A549 (cell line): Measurements from ENCODE around the gene EXOC6. TPM values are rescaled to one million over a fixed set of nuclear protein-coding genes. Genes with fewer than 3 reads are reported as not detected.

Experiments
- ATAC-seq, 2 experiments: fragments of 200-7000 bp in 1 of 2; fragments of >200 bp in 1 of 2; cut with Nextera tagmentation in 1 of 2; cut with Tn5 transposase in 1 of 2; 3 replicates each; pipeline versions ENCODE4 v1.8.0 to v1.9.1; 2018 to 2020; ENCODE audit warnings: mild to moderate bottlenecking in 1 of 2, moderate library complexity in 1 of 2
- CTCF ChIA-PET: fragments of 300-600 bp; sonication (Branson Sonifier 250); formaldehyde crosslinking; extraction: SDS; loops from one replicate; lab custom pipeline; 2021; ENCODE audit warnings: antibody characterized with exemption, inconsistent platforms; lab: Yijun Ruan, JAX
- POLR2A ChIA-PET: fragments of 350-600 bp; formaldehyde crosslinking; extraction: SDS; loops from one replicate; lab custom pipeline; 2021; ENCODE audit warnings: antibody characterized with exemption, inconsistent platforms; lab: Yijun Ruan, JAX
- DNase-seq, 2 experiments: peaks; one replicate each; pipeline versions ENCODE4 v3.0.0 to v3.0.0-alpha.2; 2011 to 2016; ENCODE audit warnings: low read depth in 1 of 2, low spot score in 1 of 2
- FAIRE-seq: peaks from 2 replicates; lab custom pipeline; 2011; peaks lifted over from hg19 to GRCh38; lab: Jason Lieb, UNC
- H3K27ac ChIP-seq, 2 experiments: fragments of >200 bp; sonication (Bioruptor Twin); formaldehyde crosslinking; 3 replicates each; pipeline ENCODE4 v1.5.1; 2016 to 2017
- H3K4me1 ChIP-seq: fragments of >200 bp; sonication (Bioruptor Twin); formaldehyde crosslinking; 3 replicates; pipeline ENCODE4 v1.6.1; 2016
- H3K4me2 ChIP-seq: fragments of >200 bp; sonication (Bioruptor Twin); formaldehyde crosslinking; 3 replicates; pipeline ENCODE4 v1.6.1; 2016
- H3K4me3 ChIP-seq: fragments of >200 bp; sonication (Bioruptor Twin); formaldehyde crosslinking; 3 replicates; pipeline ENCODE4 v1.5.1; 2016
- H3K9me3 ChIP-seq: fragments of >200 bp; sonication (Bioruptor Twin); formaldehyde crosslinking; 3 replicates; pipeline ENCODE4 v1.6.1; 2016
- BHLHE40 ChIP-seq: IDR thresholded peaks from 2 replicates; pipeline ENCODE4 v1.6.1; 2012; ENCODE audit warnings: low read depth, low read length, inconsistent platforms
- CBX8 ChIP-seq: fragments of 200-600 bp; sonication (generic); IDR thresholded peaks from 2 replicates; pipeline ENCODE4 v1.6.1; 2016
- CHD2 ChIP-seq: fragments of 150-350 bp; IDR thresholded peaks from 2 replicates; pipeline ENCODE4 v1.6.1; 2014; ENCODE audit warnings: low read length; ENCODE audit not compliant: partially characterized antibody
- CHD4 ChIP-seq: fragments of 200-600 bp; sonication (generic); IDR thresholded peaks from 2 replicates; pipeline ENCODE4 v1.6.1; 2016; ENCODE audit warnings: antibody characterized with exemption, mild to moderate bottlenecking, borderline replicate concordance
- EHF ChIP-seq: fragments of 250-450 bp; sonication (Bioruptor Pico); IDR thresholded peaks from 2 replicates; pipeline ENCODE4 v1.5.0; 2020; ENCODE audit warnings: mild to moderate bottlenecking
- EP300 ChIP-seq, 2 experiments: fragments of >200 bp; sonication (Bioruptor Twin); formaldehyde crosslinking; IDR thresholded peaks; 2 replicates in 1 of 2; 3 replicates in 1 of 2; pipeline ENCODE4 v1.6.1; 2016 to 2017
- FOSL2 ChIP-seq, 2 experiments: fragments of 450-650 bp in 1 of 2; fragments of >200 bp in 1 of 2; sonication (Bioruptor Twin) in 1 of 2; formaldehyde crosslinking; IDR thresholded peaks; 2 replicates each; pipeline versions ENCODE4 v1.5.0 to v1.6.1; 2016 to 2020; ENCODE audit warnings: mild to moderate bottlenecking in 1 of 2, moderate library complexity in 1 of 2
- FOXS1 ChIP-seq: fragments of 250-450 bp; sonication (Bioruptor Pico); IDR thresholded peaks from 2 replicates; pipeline ENCODE4 v1.5.0; 2020; ENCODE audit warnings: mild to moderate bottlenecking, moderate library complexity
- HDAC2 ChIP-seq: fragments of 200-600 bp; sonication (generic); IDR thresholded peaks from 2 replicates; pipeline ENCODE4 v1.6.1; 2016
- HEYL ChIP-seq: fragments of 250-450 bp; sonication (Bioruptor Pico); IDR thresholded peaks from 2 replicates; pipeline ENCODE4 v1.8.0; 2021; ENCODE audit warnings: mild to moderate bottlenecking, moderate library complexity
- HOXA7 ChIP-seq: fragments of 250-450 bp; sonication (Bioruptor Pico); IDR thresholded peaks from 2 replicates; pipeline ENCODE4 v1.5.0; 2020; ENCODE audit warnings: mild to moderate bottlenecking, moderate library complexity
- HOXB13 ChIP-seq: fragments of 250-450 bp; sonication (Bioruptor Pico); IDR thresholded peaks from 2 replicates; pipeline ENCODE4 v1.5.0; 2020; ENCODE audit warnings: low read depth, mild to moderate bottlenecking, moderate library complexity
- HOXB5 ChIP-seq: fragments of 250-450 bp; sonication (Bioruptor Pico); IDR thresholded peaks from 2 replicates; pipeline ENCODE4 v1.5.0; 2020; ENCODE audit warnings: mild to moderate bottlenecking, moderate library complexity
- JUNB ChIP-seq: fragments of >200 bp; sonication (Bioruptor Twin); formaldehyde crosslinking; IDR thresholded peaks from 2 replicates; pipeline ENCODE4 v1.6.1; 2016
- KDM5A ChIP-seq: fragments of 200-600 bp; sonication (generic); IDR thresholded peaks from 2 replicates; pipeline ENCODE4 v1.6.1; 2016; ENCODE audit warnings: antibody characterized with exemption, mild to moderate bottlenecking
- MAFK ChIP-seq: fragments of 450-650 bp; IDR thresholded peaks from 2 replicates; pipeline ENCODE4 v1.6.1; 2014; ENCODE audit not compliant: partially characterized antibody
- MAZ ChIP-seq: fragments of 150-350 bp; IDR thresholded peaks from 2 replicates; pipeline ENCODE4 v1.6.1; 2014; ENCODE audit warnings: antibody characterized with exemption, low read depth, low read length, borderline replicate concordance
- MYC ChIP-seq: IDR thresholded peaks from 2 replicates; pipeline ENCODE4 v1.6.1; 2012; ENCODE audit warnings: mild to moderate bottlenecking, inconsistent platforms, low read length, improper control_type of control experiment, borderline replicate concordance
- NPAS2 ChIP-seq: fragments of 250-450 bp; sonication (Bioruptor Pico); IDR thresholded peaks from 2 replicates; pipeline ENCODE4 v1.8.0; 2022; ENCODE audit warnings: mild to moderate bottlenecking, moderate library complexity, borderline replicate concordance
- NR3C1 ChIP-seq: fragments of >200 bp; sonication (Bioruptor Twin); formaldehyde crosslinking; IDR thresholded peaks from 3 replicates; pipeline ENCODE4 v1.6.1; 2017
- PBX3 ChIP-seq: IDR thresholded peaks from 2 replicates; pipeline ENCODE4 v1.6.1; 2012
- PHF8 ChIP-seq: fragments of 200-600 bp; sonication (generic); IDR thresholded peaks from 2 replicates; pipeline ENCODE4 v1.6.1; 2016; ENCODE audit warnings: low read depth, mild to moderate bottlenecking, antibody characterized with exemption, moderate library complexity, borderline replicate concordance
- POLR2A ChIP-seq: IDR thresholded peaks from 2 replicates; pipeline ENCODE4 v1.6.1; 2012; ENCODE audit warnings: mild to moderate bottlenecking, low read length
- RAD21 ChIP-seq, 2 experiments: fragments of >200 bp in 1 of 2; sonication (Bioruptor Twin) in 1 of 2; formaldehyde crosslinking in 1 of 2; IDR thresholded peaks in 1 of 2; conservative IDR thresholded peaks in 1 of 2; 2 replicates in 1 of 2; 3 replicates in 1 of 2; pipeline ENCODE4 v1.6.1; 2012 to 2018; ENCODE audit warnings: inconsistent platforms in 1 of 2
- RNF2 ChIP-seq: fragments of 200-600 bp; sonication (generic); IDR thresholded peaks from 2 replicates; pipeline ENCODE4 v1.6.1; 2016; ENCODE audit warnings: low read depth, mild to moderate bottlenecking, antibody characterized with exemption, moderate library complexity, borderline replicate concordance
- TFCP2L1 ChIP-seq: fragments of 250-450 bp; sonication (Bioruptor Pico); IDR thresholded peaks from 2 replicates; pipeline ENCODE4 v1.5.0; 2021; ENCODE audit warnings: mild to moderate bottlenecking
- TP53 ChIP-seq: fragments of 250-450 bp; sonication (Bioruptor Pico); IDR thresholded peaks from 2 replicates; pipeline ENCODE4 v1.5.0; 2021; ENCODE audit warnings: mild to moderate bottlenecking, moderate library complexity
- ZC3H11A ChIP-seq: fragments of 450-650 bp; IDR thresholded peaks from 2 replicates; pipeline ENCODE4 v1.6.1; 2014; ENCODE audit warnings: antibody characterized with exemption, mild to moderate bottlenecking
- ZFP36 ChIP-seq: fragments of 450-650 bp; IDR thresholded peaks from 2 replicates; pipeline ENCODE4 v1.6.1; 2014; ENCODE audit warnings: borderline replicate concordance; ENCODE audit not compliant: partially characterized antibody
- ZSCAN20 ChIP-seq: fragments of 250-450 bp; sonication (Bioruptor Pico); IDR thresholded peaks from 2 replicates; pipeline ENCODE4 v1.8.0; 2022; ENCODE audit warnings: mild to moderate bottlenecking, moderate library complexity
- WGBS: methylation state at CpG from one replicate; pipeline ENCODE4 v1.1.6; 2017; ENCODE audit errors: missing lambda C conversion rate; 5-methylcytosine and 5-hydroxymethylcytosine counted together
- polyA minus RNA-seq: library from RNA; depleted of rRNA, polyadenylated mRNA; stranded (reverse); fragments of >200 nt; gene quantifications from 2 replicates; pipeline ENCODE4 v1.2.3, GENCODE V29; 2011; rRNA and poly(A)+ RNA removed
- polyA plus RNA-seq, 4 experiments: library from polyadenylated mRNA; depleted of rRNA in 3 of 4; stranded (reverse); fragments of >200 nt; fragmentation: RNase III in 1 of 4; extraction: RNeasy Plus Mini Kit Qiagen cat#74134 plus additional on column Dnase treatment in 1 of 4; gene quantifications; 2 replicates in 3 of 4; 3 replicates in 1 of 4; pipeline ENCODE4 v1.2.3, GENCODE V29; 2011 to 2017
- TF ChIP-seq, protein P1 (sequence below): IDR thresholded peaks from 2 replicates; pipeline ENCODE4 v1.6.1; 2012
- TF ChIP-seq, protein P2 (sequence below): fragments of 450-650 bp; IDR thresholded peaks from 2 replicates; pipeline ENCODE4 v1.6.1; 2014; ENCODE audit warnings: antibody characterized with exemption
- TF ChIP-seq, protein P3 (sequence below): fragments of >200 bp; sonication (Bioruptor Twin); formaldehyde crosslinking; IDR thresholded peaks from 3 replicates; pipeline ENCODE4 v1.6.1; 2016
- TF ChIP-seq, protein P4 (sequence below): fragments of 200-600 bp; sonication (generic); IDR thresholded peaks from 2 replicates; pipeline ENCODE4 v1.6.1; 2016; ENCODE audit warnings: antibody characterized with exemption, mild to moderate bottlenecking, moderate library complexity

EXOC6 gene
- 48.5 and 50.4 TPM in 2 replicates for polyA plus RNA-seq (2011; rRNA removed)
- 4.4 TPM in 2 replicates for polyA plus RNA-seq (2012; cell fraction: cytosol; rRNA removed)
- 3.2 and 4.0 TPM in 2 replicates for polyA plus RNA-seq (2012; cell fraction: nucleus; rRNA removed)
- 16.8 to 20.2 TPM (median 17.3 TPM) in 3 replicates for polyA plus RNA-seq (2017; fragmentation: RNase III; extraction: RNeasy Plus Mini Kit Qiagen cat#74134 plus additional on column Dnase treatment)
- 50.9 and 65.8 TPM in 2 replicates for polyA minus RNA-seq

DNA sequence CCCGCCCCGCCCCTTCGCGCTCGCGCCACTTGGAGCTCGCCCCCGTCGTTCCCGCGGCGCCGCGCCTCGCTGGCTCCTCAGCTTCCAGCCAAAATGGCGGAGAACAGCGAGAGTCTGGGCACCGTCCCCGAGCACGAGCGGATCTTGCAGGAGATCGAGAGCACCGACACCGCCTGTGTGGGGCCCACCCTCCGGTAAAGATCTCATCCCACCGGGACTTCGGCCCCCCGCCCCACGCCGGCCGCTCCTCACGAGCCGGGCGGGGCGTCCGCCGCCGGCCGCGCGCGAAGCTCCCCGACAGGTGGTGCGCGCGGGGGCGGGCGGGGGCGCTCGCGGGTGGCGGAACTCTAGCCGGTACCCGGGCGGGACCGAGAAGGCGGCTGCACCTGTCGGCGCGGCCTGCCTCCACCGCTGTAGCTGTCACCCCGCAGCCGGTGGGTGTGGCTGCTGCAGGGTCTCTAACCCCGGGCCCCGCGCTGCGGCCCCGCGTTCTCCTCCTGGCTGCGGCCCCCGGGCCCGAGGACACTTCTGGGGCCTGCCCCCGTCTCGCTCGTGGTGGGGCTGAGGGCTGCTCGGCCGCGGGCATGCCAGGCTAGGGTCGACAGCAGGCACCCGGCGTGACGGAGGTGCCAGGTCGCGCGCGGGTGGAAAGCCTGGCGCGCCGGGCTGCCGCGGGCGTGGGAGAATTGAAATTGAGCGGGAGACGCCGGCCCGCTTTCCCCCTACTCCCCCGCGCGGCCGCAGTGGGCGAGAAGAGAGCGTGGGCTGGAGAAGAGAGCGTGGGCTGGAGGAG, at the start of gene EXOC6:
EXOC6 (plus strand) TSS at position 80 of the 793 bp plus-strand sequence; CDS start at position 94, 14 bp downstream.
- peak within 1 kb of the TSS; percentile 95 to 99 for H3K27ac ChIP-seq
- peak within 1 kb of the TSS; percentile 99 for H3K4me3 ChIP-seq
- DNase-seq, result peak; percentile 54 to 88
- H3K9me3 ChIP-seq, result no peaks in the 10 kb centered on the region
- 1% methylated on average over 25 of the region's 103 CpGs for WGBS
- H3K4me1 ChIP-seq, result peaks cover 18% of the 10 kb centered on the region
- ATAC-seq, result peak; percentile 88 to 90
- no peak for FAIRE-seq
- peak within 1 kb of the TSS; percentile 98 for H3K4me2 ChIP-seq
- ChIA-PET CTCF (interaction anchor here (1.2 to 2.5 kb wide), 6 partner anchors 11 to 164 kb away, joined by 3 to 12 read pairs (median 6); partner anchors contain the start of gene HHEX), POLR2A (interaction anchor here (0.6 to 3.3 kb wide), 14 partner anchors 10 to 854 kb away, joined by 3 to 31 read pairs (median 4); partner anchors contain the start of genes FRA10AC1, HHEX and IDE)
- TF ChIP-seq POLR2A (peak; percentile 72), TP53 (CRISPR knock-in tag) (no peak), MAFK (no peak), MYC (no peak), BHLHE40 (no peak), RAD21 (conservative IDR thresholded peaks at IDR 0.05 in 1 of 2, IDR thresholded peaks at IDR 0.05 in 1 of 2) (peak in 1 of 2 experiments; percentile 44; a peak in 2 of 5 replicates), TFCP2L1 (no peak), FOXS1 (CRISPR knock-in tag) (no peak), ZC3H11A (no peak), EP300 (IDR thresholded peaks at IDR 0.05) (no peak), HOXB13 (CRISPR knock-in tag) (no peak), ZSCAN20 (CRISPR knock-in tag) (no peak), NR3C1 (no peak), CHD2 (no peak), PHF8 (peak; percentile 48), PBX3 (no peak), CHD4 (no peak), CBX8 (no peak), MAZ (no peak), HDAC2 (no peak), ZFP36 (no peak), HOXA7 (CRISPR knock-in tag) (no peak), JUNB (no peak), HOXB5 (CRISPR knock-in tag) (no peak), NPAS2 (CRISPR knock-in tag) (no peak), RNF2 (no peak), KDM5A (no peak), EHF (CRISPR knock-in tag) (peak; percentile 16; the same call in 1 of the 2 replicates), HEYL (no peak), FOSL2 (IDR thresholded peaks at IDR 0.05) (no peak), FOSL2 (CRISPR knock-in tag; IDR thresholded peaks at IDR 0.05) (no peak)
- TF ChIP-seq, protein P1, sequence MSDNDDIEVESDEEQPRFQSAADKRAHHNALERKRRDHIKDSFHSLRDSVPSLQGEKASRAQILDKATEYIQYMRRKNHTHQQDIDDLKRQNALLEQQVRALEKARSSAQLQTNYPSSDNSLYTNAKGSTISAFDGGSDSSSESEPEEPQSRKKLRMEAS, result peak; percentile 27
- TF ChIP-seq, protein P2, sequence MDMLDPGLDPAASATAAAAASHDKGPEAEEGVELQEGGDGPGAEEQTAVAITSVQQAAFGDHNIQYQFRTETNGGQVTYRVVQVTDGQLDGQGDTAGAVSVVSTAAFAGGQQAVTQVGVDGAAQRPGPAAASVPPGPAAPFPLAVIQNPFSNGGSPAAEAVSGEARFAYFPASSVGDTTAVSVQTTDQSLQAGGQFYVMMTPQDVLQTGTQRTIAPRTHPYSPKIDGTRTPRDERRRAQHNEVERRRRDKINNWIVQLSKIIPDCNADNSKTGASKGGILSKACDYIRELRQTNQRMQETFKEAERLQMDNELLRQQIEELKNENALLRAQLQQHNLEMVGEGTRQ, result no peak
- TF ChIP-seq, protein P3, sequence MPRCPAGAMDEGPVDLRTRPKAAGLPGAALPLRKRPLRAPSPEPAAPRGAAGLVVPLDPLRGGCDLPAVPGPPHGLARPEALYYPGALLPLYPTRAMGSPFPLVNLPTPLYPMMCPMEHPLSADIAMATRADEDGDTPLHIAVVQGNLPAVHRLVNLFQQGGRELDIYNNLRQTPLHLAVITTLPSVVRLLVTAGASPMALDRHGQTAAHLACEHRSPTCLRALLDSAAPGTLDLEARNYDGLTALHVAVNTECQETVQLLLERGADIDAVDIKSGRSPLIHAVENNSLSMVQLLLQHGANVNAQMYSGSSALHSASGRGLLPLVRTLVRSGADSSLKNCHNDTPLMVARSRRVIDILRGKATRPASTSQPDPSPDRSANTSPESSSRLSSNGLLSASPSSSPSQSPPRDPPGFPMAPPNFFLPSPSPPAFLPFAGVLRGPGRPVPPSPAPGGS, result peak; percentile 77
- TF ChIP-seq, protein P4, sequence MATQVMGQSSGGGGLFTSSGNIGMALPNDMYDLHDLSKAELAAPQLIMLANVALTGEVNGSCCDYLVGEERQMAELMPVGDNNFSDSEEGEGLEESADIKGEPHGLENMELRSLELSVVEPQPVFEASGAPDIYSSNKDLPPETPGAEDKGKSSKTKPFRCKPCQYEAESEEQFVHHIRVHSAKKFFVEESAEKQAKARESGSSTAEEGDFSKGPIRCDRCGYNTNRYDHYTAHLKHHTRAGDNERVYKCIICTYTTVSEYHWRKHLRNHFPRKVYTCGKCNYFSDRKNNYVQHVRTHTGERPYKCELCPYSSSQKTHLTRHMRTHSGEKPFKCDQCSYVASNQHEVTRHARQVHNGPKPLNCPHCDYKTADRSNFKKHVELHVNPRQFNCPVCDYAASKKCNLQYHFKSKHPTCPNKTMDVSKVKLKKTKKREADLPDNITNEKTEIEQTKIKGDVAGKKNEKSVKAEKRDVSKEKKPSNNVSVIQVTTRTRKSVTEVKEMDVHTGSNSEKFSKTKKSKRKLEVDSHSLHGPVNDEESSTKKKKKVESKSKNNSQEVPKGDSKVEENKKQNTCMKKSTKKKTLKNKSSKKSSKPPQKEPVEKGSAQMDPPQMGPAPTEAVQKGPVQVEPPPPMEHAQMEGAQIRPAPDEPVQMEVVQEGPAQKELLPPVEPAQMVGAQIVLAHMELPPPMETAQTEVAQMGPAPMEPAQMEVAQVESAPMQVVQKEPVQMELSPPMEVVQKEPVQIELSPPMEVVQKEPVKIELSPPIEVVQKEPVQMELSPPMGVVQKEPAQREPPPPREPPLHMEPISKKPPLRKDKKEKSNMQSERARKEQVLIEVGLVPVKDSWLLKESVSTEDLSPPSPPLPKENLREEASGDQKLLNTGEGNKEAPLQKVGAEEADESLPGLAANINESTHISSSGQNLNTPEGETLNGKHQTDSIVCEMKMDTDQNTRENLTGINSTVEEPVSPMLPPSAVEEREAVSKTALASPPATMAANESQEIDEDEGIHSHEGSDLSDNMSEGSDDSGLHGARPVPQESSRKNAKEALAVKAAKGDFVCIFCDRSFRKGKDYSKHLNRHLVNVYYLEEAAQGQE, result no peak
